ENCODE data around the gene FBRSL1.

The FBRSL1 gene

GRCh38 chr12:132479938-132480622 lies 9.9 kb upstream of the FBRSL1 start:
- TF ChIP-seq SIN3A (IDR thresholded peaks at IDR 0.05; ENCODE audit: borderline replicate concordance, insufficient read depth, low read length) (no peak), REST (IDR thresholded peaks at IDR 0.05; ENCODE audit: insufficient read depth in 1 of 2, low read depth in 2 of 2, low read length in 2 of 2) (no peak), FOXP2 (optimal IDR thresholded peaks at IDR 0.05; ENCODE audit: borderline replicate concordance, extremely low read depth, extremely low read length, insufficient read depth) (no peak), TAF1 (IDR thresholded peaks at IDR 0.05; ENCODE audit: borderline replicate concordance, insufficient read depth, low read length) (no peak)

DNA sequence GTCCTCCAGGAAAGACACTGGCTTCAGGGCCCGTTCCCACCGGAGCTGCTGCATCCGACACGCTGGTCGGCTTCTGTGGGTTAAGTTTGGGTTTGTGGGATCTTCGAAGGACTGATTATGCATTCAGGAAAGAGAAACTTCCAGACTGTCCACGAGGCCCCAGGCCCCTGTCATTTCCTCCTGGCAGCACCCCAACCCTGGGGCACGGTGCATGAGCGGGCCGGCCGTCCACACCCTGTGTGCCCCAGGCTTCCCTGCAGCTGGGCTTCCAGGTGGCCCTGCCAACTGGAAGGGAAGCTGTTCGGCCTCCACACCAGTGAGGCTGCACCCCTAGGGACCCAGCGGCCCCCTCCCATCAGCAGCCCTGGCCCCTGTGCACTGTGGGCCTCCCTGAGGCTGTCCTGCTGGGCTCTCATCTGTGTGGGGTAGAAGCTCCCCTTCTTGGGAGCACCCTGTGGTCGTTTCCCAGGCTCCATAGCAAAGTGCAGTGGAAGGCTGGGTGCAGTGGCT lies 9.3 kb upstream of the FBRSL1 start:
- TF ChIP-seq SIN3A (IDR thresholded peaks at IDR 0.05; ENCODE audit: borderline replicate concordance, insufficient read depth, low read length) (no peak), POLR2AphosphoS5 (IDR thresholded peaks at IDR 0.05; ENCODE audit: low read depth, low read length) (no peak), REST (IDR thresholded peaks at IDR 0.05; ENCODE audit: insufficient read depth in 1 of 2, low read depth in 2 of 2, low read length in 2 of 2) (no peak), TAF1 (IDR thresholded peaks at IDR 0.05; ENCODE audit: borderline replicate concordance, insufficient read depth, low read length) (no peak), FOXP2 (optimal IDR thresholded peaks at IDR 0.05; ENCODE audit: borderline replicate concordance, extremely low read depth, extremely low read length, insufficient read depth) (no peak)

GRCh38 chr12:132481345-132481744 lies 8.6 kb upstream of the FBRSL1 start:
- no peak for TF ChIP-seq POLR2AphosphoS5 (IDR thresholded peaks at IDR 0.05; ENCODE audit: low read depth, low read length)
- TF ChIP-seq FOXP2 (optimal IDR thresholded peaks at IDR 0.05; ENCODE audit: borderline replicate concordance, extremely low read depth, extremely low read length, insufficient read depth), result no peak
- no peak for TF ChIP-seq REST (IDR thresholded peaks at IDR 0.05; ENCODE audit: insufficient read depth in 1 of 2, low read depth in 2 of 2, low read length in 2 of 2)
- no peak for TF ChIP-seq SIN3A (IDR thresholded peaks at IDR 0.05; ENCODE audit: borderline replicate concordance, insufficient read depth, low read length)
- no peak for TF ChIP-seq TAF1 (IDR thresholded peaks at IDR 0.05; ENCODE audit: borderline replicate concordance, insufficient read depth, low read length)

- TF ChIP-seq REST (IDR thresholded peaks at IDR 0.05; ENCODE audit: insufficient read depth in 1 of 2, low read depth in 2 of 2, low read length in 2 of 2) (no peak), POLR2AphosphoS5 (IDR thresholded peaks at IDR 0.05; ENCODE audit: low read depth, low read length) (no peak), FOXP2 (optimal IDR thresholded peaks at IDR 0.05; ENCODE audit: borderline replicate concordance, extremely low read depth, extremely low read length, insufficient read depth) (no peak), SIN3A (IDR thresholded peaks at IDR 0.05; ENCODE audit: borderline replicate concordance, insufficient read depth, low read length) (no peak), TAF1 (IDR thresholded peaks at IDR 0.05; ENCODE audit: borderline replicate concordance, insufficient read depth, low read length) (no peak)
Measured at GRCh38 chr12:132481771-132482745, 7.9 kb upstream of the FBRSL1 start.

All from PFSK-1 (cell line).